Epithelial cell of proximal tubule (primary cell): ENCODE results near the gene PLXNA1. TPM values are rescaled to one million over a fixed set of nuclear protein-coding genes. Genes with fewer than 3 reads are reported as not detected.

ENCODE experiments used
- DNase-seq: peaks from one replicate; pipeline ENCODE4 v3.0.0-alpha.2; 2011; ENCODE audit warnings: low read depth
- H3K4me3 ChIP-seq: 2 replicates; pipeline ENCODE4 v1.5.1; 2011; ENCODE audit warnings: low read depth, mild to moderate bottlenecking, low read length
- CTCF ChIP-seq: conservative IDR thresholded peaks from 2 replicates; pipeline ENCODE4 v1.5.1; 2012; ENCODE audit warnings: low read depth, mild to moderate bottlenecking, low read length
- total RNA-seq: library from RNA; depleted of rRNA; stranded (reverse); fragments of >200 nt; gene quantifications from 2 replicates; pipeline ENCODE4 v1.2.3, GENCODE V29; 2015

Gene PLXNA1
- total RNA-seq, 1 donor from 2014 or later = 35.5 TPM

GRCh38 chr3:127026661-127027060, 43.7 kb downstream of the PLXNA1 start:
- no peak for DNase-seq
- TF ChIP-seq CTCF = no peak
- H3K4me3 ChIP-seq = no peak overlapping the region

GRCh38 chr3:127027061-127027735, 44.3 kb downstream of the PLXNA1 start:
- no peak for TF ChIP-seq CTCF
- no peak for DNase-seq
- no peak overlapping the region for H3K4me3 ChIP-seq

- no peak for DNase-seq
- H3K4me3 ChIP-seq = no peak overlapping the region
- TF ChIP-seq CTCF = no peak
Observed at GRCh38 chr3:127027811-127028548, 45.1 kb downstream of the PLXNA1 start.

- TF ChIP-seq CTCF = no peak
- DNase-seq = no peak
- H3K4me3 ChIP-seq = no peak overlapping the region
Observed at GRCh38 chr3:127028781-127029657, 46.1 kb downstream of the PLXNA1 start.

GRCh38 chr3:127029658-127030507, 47.0 kb downstream of the PLXNA1 start:
- TF ChIP-seq CTCF = no peak
- no peak for DNase-seq

More at GRCh38 chr3:127029658-127030507, 47.0 kb downstream of the PLXNA1 start:
- no peak overlapping the region for H3K4me3 ChIP-seq
